GM21737 (cell line): ENCODE data around the gene CFAP65.

Source experiments
- ATAC-seq: cut with Tn5 transposase; IDR thresholded peaks from one replicate; pipeline ENCODE4 v1.9.1; 2021; ENCODE audit warnings: mild to moderate bottlenecking, moderate library complexity; ENCODE audit not compliant: unreplicated experiment

The CFAP65 gene

GRCh38 chr2:219041252-219041651 lies at the start of gene CFAP65:
Gene CFAP65, minus strand, starts transcription at chr2:219041516. Its CDS starts 2,468 bp downstream, at chr2:219039048.
- ATAC-seq = no peak

GRCh38 chr2:219090436-219091299 lies 49.4 kb upstream of the CFAP65 start:
- ATAC-seq = no peak

GRCh38 chr2:219089330-219089729 lies 48.0 kb upstream of the CFAP65 start:
- no peak for ATAC-seq

- ATAC-seq = no peak
Measured at GRCh38 chr2:219087848-219088247, 46.5 kb upstream of the CFAP65 start.

- ATAC-seq = no peak
Measured at GRCh38 chr2:219087361-219087760, 46.0 kb upstream of the CFAP65 start.

GRCh38 chr2:219086196-219086595 lies 44.9 kb upstream of the CFAP65 start:
- no peak for ATAC-seq

GRCh38 chr2:219084791-219085190 lies 43.5 kb upstream of the CFAP65 start:
- no peak for ATAC-seq

GRCh38 chr2:219082332-219082958 lies 41.1 kb upstream of the CFAP65 start:
- ATAC-seq = no peak

GRCh38 chr2:219081701-219082331 lies 40.5 kb upstream of the CFAP65 start:
- ATAC-seq = no peak

- ATAC-seq = no peak
Measured at GRCh38 chr2:219081096-219081495, 39.8 kb upstream of the CFAP65 start.

GRCh38 chr2:219079417-219079816 lies 38.1 kb upstream of the CFAP65 start:
- ATAC-seq = no peak

GRCh38 chr2:219078951-219079350 lies 37.6 kb upstream of the CFAP65 start:
- no peak for ATAC-seq

GRCh38 chr2:219078126-219078525 lies 36.8 kb upstream of the CFAP65 start:
- no peak for ATAC-seq

GRCh38 chr2:219076253-219076652 lies 34.9 kb upstream of the CFAP65 start:
- ATAC-seq = no peak

GRCh38 chr2:219073413-219074129 lies 32.3 kb upstream of the CFAP65 start:
- no peak for ATAC-seq

- no peak for ATAC-seq
Measured at GRCh38 chr2:219072741-219073250, 31.5 kb upstream of the CFAP65 start.

- ATAC-seq = no peak
Measured at GRCh38 chr2:219071131-219071816, 30.0 kb upstream of the CFAP65 start.

GRCh38 chr2:219065484-219065883 lies 24.2 kb upstream of the CFAP65 start:
- ATAC-seq = no peak

GRCh38 chr2:219062081-219062480 lies 20.8 kb upstream of the CFAP65 start:
- no peak for ATAC-seq
